PC-3 (cell line): ENCODE measurements around the gene KIF5A. TPM values are rescaled to one million over a fixed set of nuclear protein-coding genes. Genes with fewer than 3 reads are reported as not detected.
A peak's percentile ranks its signal among the peaks of the same experiment; 100 is the strongest.

Source experiments
- ATAC-seq: fragments of 200-7000 bp; cut with Tn5 transposase; 2 replicates; pipeline ENCODE4 v1.9.1; 2020; ENCODE audit warnings: mild to moderate bottlenecking, moderate library complexity
- BruUV-seq: library from RNA; stranded (reverse); fragments of 400-500 nt; replicated peaks from 2 replicates; lab custom pipeline; 2021; lab: Mats Ljungman, UMichigan
- CTCF ChIA-PET: fragments of 300-600 bp; sonication (Branson Sonifier 250); formaldehyde crosslinking; loops from one replicate; lab custom pipeline; 2022; ENCODE audit warnings: antibody characterized with exemption; lab: Charles Lee
- POLR2A ChIA-PET: fragments of 300-600 bp; sonication (Branson Sonifier 250); formaldehyde crosslinking; loops from one replicate; lab custom pipeline; 2022; ENCODE audit warnings: antibody characterized with exemption; ENCODE audit not compliant: unreplicated experiment; lab: Charles Lee
- DNase-seq: peaks from one replicate; pipeline ENCODE4 v3.0.0-alpha.2; 2015
- H2AFZ ChIP-seq: fragments of 300-600 bp; sonication (generic); 2 replicates; pipeline ENCODE4 v1.6.0; 2016; ENCODE audit warnings: antibody characterized with exemption, low read length
- H3F3A ChIP-seq: fragments of 300-600 bp; sonication (generic); one replicate; pipeline ENCODE4 v1.6.0; 2017; ENCODE audit warnings: antibody characterized with exemption, low read length, control low read depth, mild to moderate bottlenecking; ENCODE audit not compliant: unreplicated experiment
- H3K27ac ChIP-seq: fragments of 300-600 bp; sonication (generic); 2 replicates; pipeline ENCODE4 v1.5.1; 2016; ENCODE audit warnings: mild to moderate bottlenecking, low read length
- H3K27me3 ChIP-seq: fragments of 300-600 bp; sonication (generic); 2 replicates; pipeline ENCODE4 v1.6.1; 2016; ENCODE audit warnings: low read length, mixed read lengths
- H3K36me3 ChIP-seq: fragments of 300-600 bp; sonication (generic); 2 replicates; pipeline ENCODE4 v1.6.1; 2016; ENCODE audit warnings: low read depth, mixed run types, low read length, mixed read lengths
- H3K4me1 ChIP-seq: fragments of 300-600 bp; sonication (generic); 2 replicates; pipeline ENCODE4 v1.5.1; 2016; ENCODE audit warnings: low read length; ENCODE audit not compliant: insufficient read depth
- H3K4me2 ChIP-seq: fragments of 300-600 bp; sonication (generic); 2 replicates; pipeline ENCODE4 v1.6.0; 2016; ENCODE audit warnings: low read length
- H3K4me3 ChIP-seq: fragments of 300-600 bp; sonication (generic); 2 replicates; pipeline ENCODE4 v1.5.1; 2016; ENCODE audit warnings: mild to moderate bottlenecking, low read length, mixed read lengths
- H3K79me2 ChIP-seq: fragments of 300-600 bp; sonication (generic); 2 replicates; pipeline ENCODE4 v1.6.1; 2017; ENCODE audit warnings: low read length, mixed read lengths
- H3K9ac ChIP-seq: fragments of 300-600 bp; sonication (generic); 2 replicates; pipeline ENCODE4 v1.6.0; 2016; ENCODE audit warnings: mild to moderate bottlenecking, low read length
- H3K9me2 ChIP-seq: fragments of 300-600 bp; sonication (generic); replicated peaks from 2 replicates; pipeline ENCODE4 v1.6.1; 2016; ENCODE audit warnings: mixed run types, low read length, mixed read lengths
- H3K9me3 ChIP-seq: fragments of 300-600 bp; sonication (generic); 2 replicates; pipeline ENCODE4 v1.6.1; 2016; ENCODE audit warnings: low read length, mixed read lengths
- H4K20me1 ChIP-seq: fragments of 300-600 bp; sonication (generic); 2 replicates; pipeline ENCODE4 v1.6.1; 2016; ENCODE audit warnings: low read length, mixed read lengths
- EZH2 ChIP-seq: fragments of 300-600 bp; sonication (generic); IDR thresholded peaks from one replicate; pipeline ENCODE4 v1.6.1; 2017; ENCODE audit warnings: antibody characterized with exemption, mild to moderate bottlenecking, low read length; ENCODE audit not compliant: unreplicated experiment
- EZH2phosphoT487 ChIP-seq: fragments of 300-600 bp; sonication (generic); IDR thresholded peaks from 2 replicates; pipeline ENCODE4 v1.6.1; 2018; ENCODE audit warnings: mild to moderate bottlenecking, antibody characterized with exemption, low read length, borderline replicate concordance
- intact Hi-C: fragments of 100-400 bp; cut with micrococcal nuclease; formaldehyde crosslinking; loops from 2 replicates; pipeline ENCODE4 v1.9.0; 2023
- total RNA-seq: library from RNA; depleted of rRNA; stranded (reverse); fragments of >200 nt; gene quantifications from 2 replicates; pipeline ENCODE4 v1.2.3, GENCODE V29; 2014
- TF ChIP-seq, protein P1 (sequence below): fragments of 300-600 bp; sonication (generic); conservative IDR thresholded peaks from 2 replicates; pipeline ENCODE4 v1.5.1; 2017; ENCODE audit warnings: antibody characterized with exemption, low read depth, mild to moderate bottlenecking, low read length

Gene KIF5A
- total RNA-seq, 1 experiment from 2014 or later, result not detected

GRCh38 chr12:57622293-57623245 lies 72.7 kb downstream of the KIF5A start:
- Histone ChIP-seq H3K79me2 (no peaks in the 10 kb centered on the region), H3K27ac (no peak overlapping the region), H4K20me1 (no peaks in the 10 kb centered on the region), H3K9me3 (no peaks in the 10 kb centered on the region), H2AFZ (0 out of 2 replicates have a peak overlapping the region, but pooled peaks have one; percentile 52), H3K4me2 (no peak overlapping the region; the same call in 1 of the 2 replicates), H3F3A (no peaks in the 10 kb centered on the region), H3K4me1 (no peaks in the 10 kb centered on the region), H3K9ac (no peak overlapping the region), H3K36me3 (no peaks in the 10 kb centered on the region), H3K27me3 (peaks cover 15% of the 10 kb centered on the region), H3K4me3 (no peak overlapping the region), H3K9me2 (no peaks in the 10 kb centered on the region)
- peak; percentile 8; the same call in 1 of the 2 replicates for ATAC-seq
- intact Hi-C loops, result no loop called here
- BruUV-seq, result no TSS peak
- no peak for DNase-seq
- TF ChIP-seq, protein P1, sequence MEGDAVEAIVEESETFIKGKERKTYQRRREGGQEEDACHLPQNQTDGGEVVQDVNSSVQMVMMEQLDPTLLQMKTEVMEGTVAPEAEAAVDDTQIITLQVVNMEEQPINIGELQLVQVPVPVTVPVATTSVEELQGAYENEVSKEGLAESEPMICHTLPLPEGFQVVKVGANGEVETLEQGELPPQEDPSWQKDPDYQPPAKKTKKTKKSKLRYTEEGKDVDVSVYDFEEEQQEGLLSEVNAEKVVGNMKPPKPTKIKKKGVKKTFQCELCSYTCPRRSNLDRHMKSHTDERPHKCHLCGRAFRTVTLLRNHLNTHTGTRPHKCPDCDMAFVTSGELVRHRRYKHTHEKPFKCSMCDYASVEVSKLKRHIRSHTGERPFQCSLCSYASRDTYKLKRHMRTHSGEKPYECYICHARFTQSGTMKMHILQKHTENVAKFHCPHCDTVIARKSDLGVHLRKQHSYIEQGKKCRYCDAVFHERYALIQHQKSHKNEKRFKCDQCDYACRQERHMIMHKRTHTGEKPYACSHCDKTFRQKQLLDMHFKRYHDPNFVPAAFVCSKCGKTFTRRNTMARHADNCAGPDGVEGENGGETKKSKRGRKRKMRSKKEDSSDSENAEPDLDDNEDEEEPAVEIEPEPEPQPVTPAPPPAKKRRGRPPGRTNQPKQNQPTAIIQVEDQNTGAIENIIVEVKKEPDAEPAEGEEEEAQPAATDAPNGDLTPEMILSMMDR, result no peak
- ChIA-PET CTCF (interaction anchor here (1.0 kb wide), 1 partner anchor 40 kb away, joined by 4 read pairs; no protein-coding TSS in a partner anchor), POLR2A (no interaction called here)

DNA sequence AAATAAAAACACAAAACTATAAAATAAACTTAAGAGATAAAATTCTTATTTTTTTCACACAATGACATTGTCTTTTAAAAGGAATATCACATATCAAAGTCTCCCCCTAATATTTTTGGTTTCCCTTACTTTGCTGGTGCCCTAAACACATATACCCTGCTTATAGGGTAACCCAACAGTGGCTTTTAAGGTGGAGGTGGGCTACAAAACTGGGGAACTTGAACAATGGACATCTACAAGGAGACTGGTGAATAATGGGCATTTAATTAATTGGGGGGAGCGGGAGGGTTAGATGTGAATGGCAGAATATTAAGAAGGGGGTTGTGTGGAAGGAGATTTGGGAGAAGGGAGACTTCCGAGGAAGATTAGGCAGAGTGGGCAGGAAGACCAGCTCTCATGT lies 73.5 kb downstream of the KIF5A start:
- no peak for ATAC-seq
- Histone ChIP-seq H4K20me1 (no peaks in the 10 kb centered on the region), H3K4me2 (no peak overlapping the region), H3K27me3 (peaks cover 15% of the 10 kb centered on the region), H3K36me3 (no peaks in the 10 kb centered on the region), H3K9ac (no peak overlapping the region), H3K27ac (no peak overlapping the region), H3K4me1 (no peaks in the 10 kb centered on the region), H2AFZ (no peak overlapping the region), H3K9me2 (no peaks in the 10 kb centered on the region), H3K4me3 (no peak overlapping the region), H3K9me3 (no peaks in the 10 kb centered on the region), H3F3A (no peaks in the 10 kb centered on the region), H3K79me2 (no peaks in the 10 kb centered on the region)
- no peak for DNase-seq
- TF ChIP-seq EZH2phosphoT487 (no peak), EZH2 (no peak)
- TF ChIP-seq, protein P1, result no peak
- ChIA-PET CTCF (interaction anchor here (0.7 kb wide), 1 partner anchor 38 kb away, joined by 3 read pairs; no protein-coding TSS in a partner anchor), POLR2A (no interaction called here)
- no TSS peak for BruUV-seq
- intact Hi-C loops, result no loop called here
